Right atrium auricular region (tissue), 2 donors: ENCODE measurements around the gene STARD10. TPM values are rescaled to one million over a fixed set of nuclear protein-coding genes. Genes with fewer than 3 reads are reported as not detected.
A peak's percentile ranks its signal among the peaks of the same experiment; 100 is the strongest.

Source experiments
- DNase-seq: peaks from one replicate; pipeline ENCODE4 v3.0.0-alpha.2; 2019; ENCODE audit warnings: low spot score
- H3K27ac ChIP-seq, 2 donors: fragments of 200-600 bp; sonication (generic); 1 replicate in 1 of 2; 2 replicates in 1 of 2; pipeline ENCODE4 v1.5.1; 2016 to 2019
- H3K27me3 ChIP-seq, 2 donors: fragments of 200-600 bp; sonication (generic); one replicate each; pipeline versions ENCODE4 v1.5.1 to v1.6.0; 2017 to 2019
- H3K36me3 ChIP-seq: fragments of 200-600 bp; sonication (generic); one replicate; pipeline ENCODE4 v1.5.1; 2016
- H3K4me1 ChIP-seq, 2 donors: fragments of 200-600 bp; sonication (generic); one replicate each; pipeline versions ENCODE4 v1.5.1 to v1.6.0; 2017 to 2019
- H3K4me3 ChIP-seq, 2 donors: fragments of 200-600 bp; sonication (generic); 1 replicate in 1 of 2; 2 replicates in 1 of 2; pipeline ENCODE4 v1.5.1; 2017 to 2019; ENCODE audit warnings: mild to moderate bottlenecking in 1 of 2, moderate library complexity in 1 of 2
- H3K9me3 ChIP-seq, 2 donors: fragments of 200-600 bp; sonication (generic); one replicate each; pipeline ENCODE4 v1.5.1; 2019
- CTCF ChIP-seq, 2 donors: fragments of 200-600 bp; sonication (generic); IDR thresholded peaks; one replicate each; pipeline ENCODE4 v1.5.1; 2019; ENCODE audit warnings: antibody characterized with exemption in 2 of 2
- total RNA-seq, 2 donors: library from RNA; depleted of rRNA; stranded (reverse); fragments of >200 nt; gene quantifications; one replicate each; pipeline ENCODE4 v1.1.0, GENCODE V29; 2016

Gene STARD10
- total RNA-seq, 2 donors from 2014 or later: 77.0 to 112 TPM

DNA sequence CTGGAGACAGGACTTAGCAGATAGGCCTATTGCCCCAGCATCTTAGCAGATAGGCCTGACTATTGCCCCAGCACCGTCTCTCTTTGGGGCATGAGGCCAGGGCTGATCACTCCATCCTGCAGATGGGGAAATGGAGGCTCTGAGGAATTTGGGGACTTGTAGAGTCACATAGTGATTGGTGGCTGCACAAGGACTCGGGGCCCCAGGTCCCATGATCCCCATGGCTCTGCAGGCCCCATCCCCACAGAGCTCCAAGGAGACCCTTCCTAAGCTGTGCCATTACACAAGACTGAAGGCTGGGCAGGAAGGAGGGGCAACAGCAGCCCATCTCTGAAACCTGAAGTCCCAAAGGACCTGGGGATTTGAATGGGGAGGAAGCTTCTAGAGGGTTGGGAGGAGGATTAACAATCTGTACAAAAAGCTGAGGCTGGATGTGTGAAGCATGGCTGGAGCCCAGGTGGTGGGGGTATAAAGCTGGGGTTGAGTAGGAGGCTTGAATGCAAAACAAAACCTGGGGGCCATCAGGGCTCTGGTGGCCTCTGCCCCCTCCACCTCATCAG is 43.2 kb downstream of the STARD10 start:
- no peak for DNase-seq
- peaks cover 0 to 24% of the 10 kb centered on the region in 2 donors for H3K4me1 ChIP-seq
- H3K36me3 ChIP-seq: no peaks in the 10 kb centered on the region
- H3K9me3 ChIP-seq: no peaks in the 10 kb centered on the region
- no peak for TF ChIP-seq CTCF (IDR thresholded peaks at IDR 0.05)
- H3K27me3 ChIP-seq: no peaks in the 10 kb centered on the region
- H3K27ac ChIP-seq: peak overlapping the region in 1 of 2 donors; percentile 76
- H3K4me3 ChIP-seq: no peak overlapping the region

GRCh38 chr11:72750086-72750485 is 43.8 kb downstream of the STARD10 start:
- peaks cover 0 to 24% of the 10 kb centered on the region in 2 donors for H3K4me1 ChIP-seq
- TF ChIP-seq CTCF (IDR thresholded peaks at IDR 0.05): no peak
- H3K27ac ChIP-seq: no peak overlapping the region
- DNase-seq: no peak
- no peak overlapping the region for H3K4me3 ChIP-seq
- no peaks in the 10 kb centered on the region for H3K27me3 ChIP-seq
- H3K9me3 ChIP-seq: no peaks in the 10 kb centered on the region
- H3K36me3 ChIP-seq: no peaks in the 10 kb centered on the region

DNA sequence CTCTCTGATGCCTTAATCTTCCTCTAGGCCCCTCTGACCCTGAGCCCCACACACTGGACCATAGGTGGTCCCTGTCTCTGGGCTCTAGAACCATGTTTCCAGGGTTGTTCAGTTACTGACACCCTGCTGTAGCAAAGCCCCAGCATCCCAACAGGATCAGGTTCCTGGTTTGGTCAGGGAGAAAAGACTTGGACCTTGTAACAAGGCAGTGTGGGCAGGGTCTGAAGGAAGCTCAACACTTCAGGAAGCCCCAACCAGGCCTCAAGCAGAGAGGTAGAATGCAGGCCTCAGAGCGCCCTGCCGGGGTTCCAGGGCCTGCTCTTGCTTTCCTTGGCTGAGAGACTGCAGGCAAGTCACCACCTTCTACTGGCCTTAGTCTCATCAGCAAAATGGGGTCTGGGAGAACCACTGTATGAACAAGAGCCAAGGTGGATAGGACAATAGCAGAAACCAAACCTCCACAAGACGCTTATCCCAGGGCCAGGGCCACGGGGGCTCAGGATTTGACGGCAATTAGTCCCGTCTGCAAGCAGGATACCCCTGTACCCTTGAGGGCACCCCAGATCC is 46.5 kb downstream of the STARD10 start:
- Histone ChIP-seq H3K36me3 (no peaks in the 10 kb centered on the region), H3K4me1 (peaks cover 0 to 33% of the 10 kb centered on the region in 2 donors), H3K4me3 (no peak overlapping the region), H3K9me3 (no peaks in the 10 kb centered on the region), H3K27ac (no peak overlapping the region), H3K27me3 (no peaks in the 10 kb centered on the region)
- no peak for TF ChIP-seq CTCF (IDR thresholded peaks at IDR 0.05)
- DNase-seq: no peak

GRCh38 chr11:72746821-72747220 is 47.0 kb downstream of the STARD10 start:
- Histone ChIP-seq H3K27ac (no peak overlapping the region), H3K4me1 (peaks cover 0 to 38% of the 10 kb centered on the region in 2 donors), H3K4me3 (no peak overlapping the region), H3K36me3 (no peaks in the 10 kb centered on the region), H3K27me3 (no peaks in the 10 kb centered on the region), H3K9me3 (no peaks in the 10 kb centered on the region)
- no peak for DNase-seq
- TF ChIP-seq CTCF (IDR thresholded peaks at IDR 0.05): no peak

- no peak for TF ChIP-seq CTCF (IDR thresholded peaks at IDR 0.05)
- H3K27me3 ChIP-seq: no peaks in the 10 kb centered on the region
- H3K36me3 ChIP-seq: no peaks in the 10 kb centered on the region
- peaks cover 0 to 39% of the 10 kb centered on the region in 2 donors for H3K4me1 ChIP-seq
- no peak overlapping the region for H3K4me3 ChIP-seq
- DNase-seq: no peak
- no peak overlapping the region for H3K27ac ChIP-seq
- no peaks in the 10 kb centered on the region for H3K9me3 ChIP-seq
Observed at GRCh38 chr11:72745925-72746550, 47.8 kb downstream of the STARD10 start.
